ENCODE measurements around the gene TBX10. TPM values are rescaled to one million over a fixed set of nuclear protein-coding genes. Genes with fewer than 3 reads are reported as not detected.
"Not testable (repeated sequence)": the region's sequence is repeated elsewhere in the genome, so short reads cannot be mapped to it uniquely, and the experiment has no call there.

Gene TBX10
- total RNA-seq, 3 donors from 2014 or later (not counting 1 experiment from before 2014, with no cell fraction given), result not detected

DNA sequence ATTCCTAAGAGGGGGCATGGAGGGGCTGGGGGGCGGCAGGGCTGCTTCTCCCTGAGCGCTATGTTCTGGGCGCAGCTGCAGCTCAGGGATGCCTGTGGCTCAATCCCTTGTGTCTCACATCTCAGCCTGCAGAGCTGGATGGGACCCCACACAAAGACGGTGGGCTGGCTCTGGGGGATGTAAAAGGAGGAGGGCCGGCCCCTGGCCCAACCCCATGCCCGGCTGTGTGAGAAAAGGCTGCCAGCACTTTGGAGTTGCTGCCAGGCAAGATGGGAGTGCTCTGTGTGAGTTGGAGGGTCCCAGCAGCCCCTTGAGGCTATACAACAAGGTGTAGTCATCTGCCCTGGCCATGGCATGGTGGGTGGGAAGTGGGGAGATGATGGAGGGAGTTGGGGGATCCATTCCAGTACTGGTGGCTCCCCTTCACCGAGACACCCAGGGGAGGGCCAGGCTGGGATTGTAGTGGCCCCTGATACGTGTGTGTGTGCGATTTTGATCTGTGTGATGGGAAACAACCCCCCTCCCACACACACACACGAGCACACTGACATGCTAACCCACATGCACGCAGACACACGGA, 1.3 kb upstream of the TBX10 start:
- 93% methylated on average over 12 of the region's 12 CpGs for WGBS (ENCODE audit: insufficient coverage)
- Mint-ChIP-seq H3K27me3 (ENCODE audit: low read depth in 2 of 2) (no peaks in the 10 kb centered on the region), H3K27ac (no peak overlapping the region), H3K36me3 (no peaks in the 10 kb centered on the region), H3K4me1 (no peaks in the 10 kb centered on the region), H3K4me3 (no peak overlapping the region), H3K9me3 (no peaks in the 10 kb centered on the region)
- DNase-seq (no peak), ATAC-seq (no peak)
- Histone ChIP-seq H3K27me3 (ENCODE audit: control insufficient read depth, insufficient read depth, low read length) (no peaks in the 10 kb centered on the region), H3K27ac (ENCODE audit: low read length) (no peak overlapping the region), H3K4me3 (ENCODE audit: low read length) (no peak overlapping the region), H3K4me1 (ENCODE audit: control insufficient read depth, insufficient read depth, low read length) (peaks cover 11% of the 10 kb centered on the region), H3K9me3 (ENCODE audit: control insufficient read depth, insufficient read depth, low read length) (peaks cover 3% of the 10 kb centered on the region), H3K36me3 (ENCODE audit: control insufficient read depth, insufficient read depth, low read length) (no peaks in the 10 kb centered on the region)
- TF ChIP-seq, protein P1, sequence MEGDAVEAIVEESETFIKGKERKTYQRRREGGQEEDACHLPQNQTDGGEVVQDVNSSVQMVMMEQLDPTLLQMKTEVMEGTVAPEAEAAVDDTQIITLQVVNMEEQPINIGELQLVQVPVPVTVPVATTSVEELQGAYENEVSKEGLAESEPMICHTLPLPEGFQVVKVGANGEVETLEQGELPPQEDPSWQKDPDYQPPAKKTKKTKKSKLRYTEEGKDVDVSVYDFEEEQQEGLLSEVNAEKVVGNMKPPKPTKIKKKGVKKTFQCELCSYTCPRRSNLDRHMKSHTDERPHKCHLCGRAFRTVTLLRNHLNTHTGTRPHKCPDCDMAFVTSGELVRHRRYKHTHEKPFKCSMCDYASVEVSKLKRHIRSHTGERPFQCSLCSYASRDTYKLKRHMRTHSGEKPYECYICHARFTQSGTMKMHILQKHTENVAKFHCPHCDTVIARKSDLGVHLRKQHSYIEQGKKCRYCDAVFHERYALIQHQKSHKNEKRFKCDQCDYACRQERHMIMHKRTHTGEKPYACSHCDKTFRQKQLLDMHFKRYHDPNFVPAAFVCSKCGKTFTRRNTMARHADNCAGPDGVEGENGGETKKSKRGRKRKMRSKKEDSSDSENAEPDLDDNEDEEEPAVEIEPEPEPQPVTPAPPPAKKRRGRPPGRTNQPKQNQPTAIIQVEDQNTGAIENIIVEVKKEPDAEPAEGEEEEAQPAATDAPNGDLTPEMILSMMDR (IDR thresholded peaks at IDR 0.05), result no peak
- intact Hi-C loops (cut with micrococcal nuclease), result loop anchor here (1.0 kb wide), 1 partner anchor 18 kb away; no protein-coding TSS in a partner anchor

DNA sequence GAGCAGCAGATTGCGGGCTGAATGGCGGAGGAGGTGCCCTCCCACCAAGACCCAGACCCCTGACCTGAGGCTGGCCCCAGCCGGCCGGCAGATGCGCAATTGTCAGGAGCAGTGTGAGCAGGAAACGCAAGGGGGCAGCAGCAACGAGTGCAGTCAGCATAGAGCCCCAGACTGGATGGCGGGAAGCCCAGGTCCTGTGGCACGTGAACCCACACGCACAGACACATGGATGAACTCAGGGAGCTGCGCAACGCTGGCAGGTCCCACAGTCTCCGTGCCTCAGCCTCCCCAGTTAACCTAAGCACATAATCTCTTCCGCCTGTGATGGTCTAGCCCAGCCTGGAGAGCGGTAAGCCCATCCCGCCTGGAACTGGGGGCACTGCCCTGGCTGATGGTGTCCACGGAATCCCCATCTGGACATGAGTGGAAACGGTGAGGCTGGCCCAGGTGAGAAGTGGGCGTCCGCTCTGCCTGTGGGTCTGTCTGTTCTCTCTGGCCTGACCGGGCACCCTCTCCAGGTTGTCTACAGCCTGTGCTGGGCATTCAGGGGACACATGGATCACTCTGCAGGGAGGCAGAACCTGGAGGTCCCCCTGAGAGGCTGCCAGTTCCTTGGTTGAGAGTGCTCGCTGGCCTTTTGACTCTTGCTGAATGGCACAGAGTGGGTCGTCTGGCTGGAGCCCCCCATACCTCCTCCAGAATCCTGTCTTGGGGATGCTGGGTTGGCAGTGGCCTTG, 626 bp upstream of the TBX10 start:
- Mint-ChIP-seq H3K4me1 (no peaks in the 10 kb centered on the region), H3K27me3 (ENCODE audit: low read depth in 2 of 2) (no peaks in the 10 kb centered on the region), H3K36me3 (no peaks in the 10 kb centered on the region), H3K27ac (no peak overlapping the region), H3K4me3 (no peak overlapping the region), H3K9me3 (no peaks in the 10 kb centered on the region)
- Histone ChIP-seq H3K27me3 (ENCODE audit: control insufficient read depth, insufficient read depth, low read length) (no peaks in the 10 kb centered on the region), H3K36me3 (ENCODE audit: control insufficient read depth, insufficient read depth, low read length) (no peaks in the 10 kb centered on the region), H3K4me1 (ENCODE audit: control insufficient read depth, insufficient read depth, low read length) (peaks cover 5% of the 10 kb centered on the region), H3K4me3 (ENCODE audit: low read length) (no peak overlapping the region), H3K9me3 (ENCODE audit: control insufficient read depth, insufficient read depth, low read length) (peaks cover 3% of the 10 kb centered on the region), H3K27ac (ENCODE audit: low read length) (no peak overlapping the region)
- intact Hi-C loops (cut with micrococcal nuclease), result loop anchor here (1.0 kb wide), 1 partner anchor 19 kb away; no protein-coding TSS in a partner anchor
- TF ChIP-seq, protein P1 (IDR thresholded peaks at IDR 0.05), result peak; percentile 56
- ATAC-seq (peak; percentile 65 to 99 (median 98)), DNase-seq (peak; percentile 58 to 76)
- WGBS (ENCODE audit: insufficient coverage), result 62% methylated on average over 22 of the region's 23 CpGs

DNA sequence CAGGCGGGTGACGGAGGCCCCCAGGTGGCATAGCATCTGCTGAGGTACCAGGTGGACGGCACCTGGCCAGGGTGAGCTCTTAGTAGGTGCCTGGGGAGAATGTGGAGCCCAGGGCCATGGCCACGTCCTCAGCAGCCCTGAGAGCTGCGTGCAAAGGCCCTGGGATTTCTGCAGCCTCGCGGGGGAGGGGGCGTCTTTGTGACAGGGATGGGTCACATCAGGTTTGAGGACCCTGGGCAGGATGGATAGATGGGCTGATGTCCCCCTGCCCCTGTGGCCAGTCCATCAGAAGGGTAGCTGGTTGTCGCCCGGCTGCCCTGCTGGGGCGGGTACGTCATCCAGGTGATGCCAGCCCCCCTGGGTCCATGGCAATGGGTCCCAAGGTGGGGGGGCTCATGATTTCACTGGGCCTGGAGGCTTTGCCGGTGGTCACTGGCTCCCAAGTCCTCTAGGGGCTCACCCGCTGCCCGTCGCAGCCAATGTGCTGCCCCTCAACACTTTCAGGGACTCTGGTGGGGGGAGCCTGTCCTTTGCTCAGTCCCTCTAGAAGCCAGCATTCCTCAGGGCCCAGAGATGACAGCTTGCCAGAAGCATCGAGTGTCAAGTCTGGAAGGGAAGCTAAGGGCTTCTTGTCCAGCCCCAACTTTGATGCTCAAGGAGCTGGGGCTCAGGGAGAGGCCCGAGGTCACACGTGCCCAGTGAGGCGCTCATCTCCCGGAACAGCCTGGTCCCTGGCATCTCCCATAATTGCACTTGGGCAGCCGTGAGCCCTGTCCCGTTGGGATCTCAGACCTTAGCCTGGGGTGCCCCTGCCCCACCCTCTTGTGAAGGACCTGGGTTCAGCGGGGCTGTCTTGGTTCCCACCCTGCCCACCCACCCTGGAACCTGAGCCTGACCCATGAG, 777 bp downstream of the TBX10 start:
- peak in 1 of 2 donors; percentile 1 for DNase-seq
- Mint-ChIP-seq H3K36me3 (no peaks in the 10 kb centered on the region), H3K27me3 (ENCODE audit: low read depth in 2 of 2) (no peaks in the 10 kb centered on the region), H3K4me1 (no peaks in the 10 kb centered on the region), H3K4me3 (no peak overlapping the region), H3K27ac (no peak overlapping the region), H3K9me3 (no peaks in the 10 kb centered on the region)
- Histone ChIP-seq H3K27ac (ENCODE audit: low read length) (no peak overlapping the region), H3K9me3 (ENCODE audit: control insufficient read depth, insufficient read depth, low read length) (no peaks in the 10 kb centered on the region), H3K36me3 (ENCODE audit: control insufficient read depth, insufficient read depth, low read length) (no peaks in the 10 kb centered on the region), H3K4me1 (ENCODE audit: control insufficient read depth, insufficient read depth, low read length) (peaks cover 4% of the 10 kb centered on the region), H3K27me3 (ENCODE audit: control insufficient read depth, insufficient read depth, low read length) (no peaks in the 10 kb centered on the region), H3K4me3 (ENCODE audit: low read length) (no peak overlapping the region)
- WGBS (ENCODE audit: insufficient coverage), result 93% methylated on average over 24 of the region's 24 CpGs
- intact Hi-C loops (cut with micrococcal nuclease), result loop anchor here (10.0 kb wide), 1 partner anchor 76 kb away; no protein-coding TSS in a partner anchor
- TF ChIP-seq, protein P1 (IDR thresholded peaks at IDR 0.05), result no peak
- ATAC-seq, result no peak

DNA sequence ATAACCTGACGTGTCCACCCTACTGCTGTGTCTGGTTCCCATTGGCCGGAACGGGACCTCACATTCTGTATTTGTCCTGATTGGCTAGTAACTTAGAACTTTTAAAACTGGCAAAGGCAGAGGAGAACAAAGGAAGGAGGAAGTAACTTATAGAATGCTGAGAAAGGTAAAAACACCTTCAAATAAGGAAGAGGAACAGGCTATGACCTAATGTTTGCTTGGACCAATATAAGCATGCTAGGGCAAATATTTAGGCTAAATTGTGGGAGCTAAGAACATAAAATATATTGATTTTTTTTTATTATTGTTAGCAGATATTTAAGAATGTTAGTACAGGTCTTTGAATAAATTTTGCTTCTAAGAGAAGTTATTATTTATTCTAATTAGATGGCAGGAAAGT, 2.1 kb downstream of the TBX10 start:
- 93% methylated on average over 3 of the region's 3 CpGs for WGBS (ENCODE audit: insufficient coverage)
- H3K4me3 ChIP-seq (ENCODE audit: low read length); H3K36me3 Mint-ChIP-seq; DNase-seq; H3K27ac ChIP-seq (ENCODE audit: low read length); H3K4me1 Mint-ChIP-seq; H3K36me3 ChIP-seq (ENCODE audit: control insufficient read depth, insufficient read depth, low read length); H3K9me3 Mint-ChIP-seq; H3K27me3 Mint-ChIP-seq (ENCODE audit: low read depth in 2 of 2); H3K27ac Mint-ChIP-seq; H3K4me3 Mint-ChIP-seq; H3K4me1 ChIP-seq (ENCODE audit: control insufficient read depth, insufficient read depth, low read length); ATAC-seq; H3K9me3 ChIP-seq (ENCODE audit: control insufficient read depth, insufficient read depth, low read length); H3K27me3 ChIP-seq (ENCODE audit: control insufficient read depth, insufficient read depth, low read length): not testable (repeated sequence)
- intact Hi-C loops (cut with micrococcal nuclease), result loop anchor here (10.0 kb wide), 1 partner anchor 77 kb away; no protein-coding TSS in a partner anchor

Measured in natural killer cell (primary cell).